ENCODE results near the gene SEC14L1.

- TF ChIP-seq CTCF (IDR thresholded peaks at IDR 0.05; ENCODE audit: insufficient read depth, low read depth, low read length) (no peak), EZH2 (IDR thresholded peaks at IDR 0.05; ENCODE audit: insufficient read depth, low read length) (no peak)
Measured at GRCh38 chr17:77151186-77151585, 10.4 kb downstream of the SEC14L1 start.
